GM18907 (cell line): ENCODE data around the gene KIRREL3.

ENCODE experiments used
- ATAC-seq: cut with Tn5 transposase; IDR thresholded peaks from one replicate; pipeline ENCODE4 v1.9.1; 2021; ENCODE audit warnings: mild to moderate bottlenecking, moderate library complexity; ENCODE audit not compliant: unreplicated experiment

The KIRREL3 gene

GRCh38 chr11:126917531-126918204 is 82.9 kb downstream of the KIRREL3 start:
- ATAC-seq = peak; percentile 98

GRCh38 chr11:126915430-126915829 is 85.1 kb downstream of the KIRREL3 start:
- ATAC-seq = no peak

GRCh38 chr11:126914941-126915340 is 85.6 kb downstream of the KIRREL3 start:
- no peak for ATAC-seq

- ATAC-seq = no peak
Observed at GRCh38 chr11:126914166-126914565, 86.4 kb downstream of the KIRREL3 start.

GRCh38 chr11:126904520-126904919 is 96.0 kb downstream of the KIRREL3 start:
- no peak for ATAC-seq

GRCh38 chr11:126901783-126902182 is 98.8 kb downstream of the KIRREL3 start:
- ATAC-seq = no peak

- ATAC-seq = no peak
Observed at GRCh38 chr11:126899961-126900748, 100.4 kb downstream of the KIRREL3 start.

GRCh38 chr11:126898802-126899201 is 101.8 kb downstream of the KIRREL3 start:
- no peak for ATAC-seq

- no peak for ATAC-seq
Observed at GRCh38 chr11:126897430-126897829, 103.1 kb downstream of the KIRREL3 start.

- ATAC-seq = no peak
Observed at GRCh38 chr11:126896025-126896424, 104.5 kb downstream of the KIRREL3 start.

- ATAC-seq = no peak
Observed at GRCh38 chr11:126893796-126894195, 106.8 kb downstream of the KIRREL3 start.

- ATAC-seq = no peak
Observed at GRCh38 chr11:126892756-126893155, 107.8 kb downstream of the KIRREL3 start.

- ATAC-seq = no peak
Observed at GRCh38 chr11:126891556-126892217, 108.9 kb downstream of the KIRREL3 start.

- no peak for ATAC-seq
Observed at GRCh38 chr11:126890561-126890960, 110.0 kb downstream of the KIRREL3 start.

GRCh38 chr11:126888115-126888712 is 112.4 kb downstream of the KIRREL3 start:
- no peak for ATAC-seq

- no peak for ATAC-seq
Observed at GRCh38 chr11:126886636-126887035, 113.9 kb downstream of the KIRREL3 start.

GRCh38 chr11:126886085-126886484 is 114.5 kb downstream of the KIRREL3 start:
- no peak for ATAC-seq

GRCh38 chr11:126884594-126884993 is 116.0 kb downstream of the KIRREL3 start:
- ATAC-seq = no peak

- no peak for ATAC-seq
Observed at GRCh38 chr11:126884192-126884591, 116.4 kb downstream of the KIRREL3 start.

- no peak for ATAC-seq
Observed at GRCh38 chr11:126880872-126881271, 119.7 kb downstream of the KIRREL3 start.

- ATAC-seq = no peak
Observed at GRCh38 chr11:126879516-126879915, 121.1 kb downstream of the KIRREL3 start.
